Middle frontal gyrus (tissue), 1 donor: ENCODE measurements around the gene HIVEP3.

Source experiments
- DNase-seq: peaks from one replicate; pipeline ENCODE4 v3.0.0-alpha.2; 2015; ENCODE audit warnings: low spot score; ENCODE audit errors: extremely low spot score

HIVEP3 gene

GRCh38 chr1:41765152-41765551 lies 153.6 kb downstream of the HIVEP3 start:
- DNase-seq = no peak

DNA sequence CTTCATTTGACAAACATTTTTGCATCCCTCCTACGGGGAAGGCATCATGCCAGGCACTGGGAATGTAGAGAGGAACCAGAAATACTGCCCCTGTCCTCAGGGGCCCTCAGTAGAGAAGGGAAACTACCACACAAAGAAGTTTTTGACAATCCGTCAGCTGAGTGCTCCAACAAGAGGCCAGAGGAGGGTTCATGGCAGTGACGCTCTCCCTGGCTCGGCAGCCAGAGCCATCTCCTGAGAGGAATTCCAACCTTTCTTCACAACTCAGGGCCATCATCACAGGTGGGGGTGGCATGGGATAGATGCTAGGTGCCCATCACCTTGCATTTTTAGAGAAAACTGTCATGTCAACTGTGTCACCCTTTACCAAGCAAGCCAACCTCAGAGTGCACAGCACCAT lies 154.1 kb downstream of the HIVEP3 start:
- no peak for DNase-seq

DNA sequence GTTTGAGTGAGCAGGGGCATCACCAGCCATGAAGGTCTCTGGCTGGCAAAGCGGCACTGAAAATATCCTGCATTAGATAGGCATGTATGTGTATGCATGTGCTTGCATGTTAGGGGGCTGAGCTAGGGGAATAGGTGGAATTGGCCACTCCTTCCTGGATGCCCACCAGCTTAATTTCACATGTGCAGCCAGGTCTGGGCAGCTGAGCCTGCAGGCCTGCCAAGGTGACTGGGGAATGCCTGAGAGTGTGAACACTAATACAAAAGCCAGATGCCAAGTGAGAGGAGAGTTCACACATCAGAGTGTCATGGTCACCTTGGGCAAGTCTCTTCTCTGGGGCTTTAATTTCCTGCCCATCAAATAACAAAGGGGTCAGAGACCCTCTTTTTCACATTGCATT lies 155.9 kb downstream of the HIVEP3 start:
- DNase-seq = no peak

DNA sequence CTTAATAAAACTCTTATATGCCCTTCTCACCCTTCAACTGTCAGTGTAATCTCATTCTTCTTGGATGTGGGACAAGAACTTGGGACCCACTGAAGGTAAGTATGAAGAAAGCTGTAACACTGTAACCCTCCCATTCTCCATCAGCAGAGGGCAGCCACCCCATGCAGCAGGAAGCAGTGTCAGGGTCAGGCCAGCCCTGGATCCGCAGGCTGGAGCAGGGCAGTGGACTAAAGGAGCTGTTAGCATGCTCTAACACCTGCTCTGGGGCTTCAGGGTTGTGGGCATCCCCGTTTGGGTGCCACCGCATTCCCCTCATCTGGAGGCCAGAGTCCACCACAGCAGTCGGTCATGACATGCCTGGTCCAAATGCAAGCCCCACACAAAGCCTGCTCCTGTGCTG lies 156.5 kb downstream of the HIVEP3 start:
- no peak for DNase-seq

- DNase-seq = no peak
Measured at GRCh38 chr1:41758904-41759548, 159.7 kb downstream of the HIVEP3 start.

DNA sequence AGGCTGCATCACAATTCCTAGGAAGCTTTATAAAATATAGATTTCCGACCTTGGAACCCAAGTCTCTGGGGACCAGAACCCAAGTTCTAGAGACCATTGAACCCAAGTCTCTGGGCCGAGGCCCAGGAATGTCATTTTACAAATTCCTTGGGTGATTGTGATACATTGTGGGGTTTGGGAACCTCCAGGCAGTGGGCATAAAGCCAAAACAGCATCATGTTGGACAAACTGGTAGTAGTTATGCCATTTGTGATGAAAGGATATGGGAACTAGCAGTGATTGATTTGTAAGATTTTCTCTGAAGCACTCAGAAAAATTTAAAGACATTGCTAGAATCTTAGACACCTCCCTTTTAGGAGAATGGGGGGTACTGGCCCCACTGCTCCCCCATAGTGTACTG lies 160.2 kb downstream of the HIVEP3 start:
- no peak for DNase-seq

GRCh38 chr1:41754540-41754939 lies 164.2 kb downstream of the HIVEP3 start:
- DNase-seq = no peak

GRCh38 chr1:41752514-41753170 lies 166.1 kb downstream of the HIVEP3 start:
- no peak for DNase-seq

DNA sequence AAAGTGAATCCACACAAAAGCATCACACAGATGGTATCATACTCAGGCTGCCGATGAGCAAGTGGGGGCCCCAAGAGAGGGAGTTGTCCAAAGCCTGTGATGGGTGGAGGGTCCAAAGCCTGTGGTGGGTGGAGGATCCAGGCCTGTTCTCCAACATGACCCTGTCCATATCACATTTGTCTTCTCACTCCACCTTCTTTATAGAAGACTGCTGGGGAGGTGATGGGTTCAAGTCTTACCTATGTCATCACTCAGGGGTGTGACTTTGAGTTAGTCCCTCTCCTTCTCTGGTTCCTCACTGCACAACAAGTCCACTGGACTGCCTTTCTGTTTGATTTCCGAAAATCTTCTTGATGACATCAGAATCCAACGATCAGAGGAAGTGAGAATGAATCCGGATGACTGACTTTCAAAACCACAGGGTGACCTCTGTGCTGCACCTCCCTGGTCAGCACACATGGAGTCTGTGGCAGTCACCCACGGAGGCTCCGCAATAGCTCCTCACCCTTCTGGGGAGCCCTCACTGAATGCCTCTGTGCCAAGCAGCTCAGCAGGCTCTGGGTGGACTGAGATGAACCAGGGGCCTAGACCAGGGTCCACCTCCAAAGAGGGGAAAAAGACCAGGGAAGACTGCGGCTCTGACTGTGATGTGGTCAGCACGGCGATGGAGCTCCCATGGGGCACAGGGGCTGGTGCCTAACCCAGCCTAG lies 166.8 kb downstream of the HIVEP3 start:
- no peak for DNase-seq

- DNase-seq = no peak
Measured at GRCh38 chr1:41749991-41750745, 168.6 kb downstream of the HIVEP3 start.

GRCh38 chr1:41745022-41745421 lies 173.7 kb downstream of the HIVEP3 start:
- no peak for DNase-seq

DNA sequence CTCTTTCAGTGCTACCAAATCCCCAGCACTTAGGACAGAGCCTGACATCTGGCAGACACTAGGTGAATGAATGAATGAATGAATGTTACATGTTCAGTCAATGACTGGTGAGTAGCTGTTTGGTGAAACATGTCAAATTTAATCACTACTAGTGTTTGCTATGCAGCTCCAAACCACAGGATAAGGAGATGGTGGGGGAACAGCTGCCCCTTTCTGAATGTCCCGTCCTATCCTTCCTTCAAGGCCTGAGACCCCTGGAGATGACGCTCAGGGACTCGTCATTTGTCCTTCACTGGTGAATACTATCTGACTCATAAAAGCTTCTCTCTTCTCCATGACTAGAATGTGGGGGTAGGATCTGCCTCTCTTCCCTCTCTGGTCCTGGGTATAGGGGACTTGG lies 175.4 kb downstream of the HIVEP3 start:
- no peak for DNase-seq

DNA sequence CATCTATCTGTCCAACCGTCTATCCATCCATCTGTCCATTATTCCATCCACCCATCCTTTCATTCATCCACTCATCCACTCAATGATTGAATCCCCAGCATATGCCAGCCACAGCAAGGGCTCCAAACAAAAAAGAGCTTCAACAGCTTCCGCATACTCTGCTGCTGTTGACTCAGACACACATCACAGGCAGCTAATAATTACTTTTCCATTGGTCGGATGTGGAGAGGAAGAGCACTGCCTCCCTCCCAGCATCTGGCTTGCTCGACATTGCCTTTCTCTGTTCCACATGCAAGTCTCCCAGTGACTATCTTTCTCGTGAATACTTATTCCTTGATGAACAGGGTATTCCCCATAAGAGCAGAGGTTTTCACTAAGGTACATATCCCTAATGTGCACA lies 176.5 kb downstream of the HIVEP3 start:
- DNase-seq = no peak

GRCh38 chr1:41741244-41741643 lies 177.5 kb downstream of the HIVEP3 start:
- DNase-seq = no peak

- no peak for DNase-seq
Measured at GRCh38 chr1:41740630-41741239, 178.0 kb downstream of the HIVEP3 start.

DNA sequence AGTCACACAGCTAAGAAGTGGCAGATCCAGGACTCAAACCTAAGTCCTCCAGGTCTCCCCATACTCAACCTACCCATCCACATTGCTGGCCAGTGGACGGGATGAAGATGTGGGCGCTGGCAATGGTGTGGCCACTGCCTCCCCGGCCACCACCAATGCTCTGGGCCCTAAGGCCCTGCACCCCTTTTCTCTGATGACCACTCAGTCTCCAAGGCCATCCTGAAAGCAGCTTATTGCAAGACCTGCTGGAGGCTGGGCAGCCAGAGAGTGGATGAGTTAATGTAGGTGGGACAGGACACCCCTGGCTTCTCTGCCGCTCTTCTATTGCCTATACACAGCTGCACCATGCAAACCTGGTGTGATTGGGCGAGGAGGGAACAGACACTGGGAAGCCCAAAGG lies 178.7 kb downstream of the HIVEP3 start:
- no peak for DNase-seq

DNA sequence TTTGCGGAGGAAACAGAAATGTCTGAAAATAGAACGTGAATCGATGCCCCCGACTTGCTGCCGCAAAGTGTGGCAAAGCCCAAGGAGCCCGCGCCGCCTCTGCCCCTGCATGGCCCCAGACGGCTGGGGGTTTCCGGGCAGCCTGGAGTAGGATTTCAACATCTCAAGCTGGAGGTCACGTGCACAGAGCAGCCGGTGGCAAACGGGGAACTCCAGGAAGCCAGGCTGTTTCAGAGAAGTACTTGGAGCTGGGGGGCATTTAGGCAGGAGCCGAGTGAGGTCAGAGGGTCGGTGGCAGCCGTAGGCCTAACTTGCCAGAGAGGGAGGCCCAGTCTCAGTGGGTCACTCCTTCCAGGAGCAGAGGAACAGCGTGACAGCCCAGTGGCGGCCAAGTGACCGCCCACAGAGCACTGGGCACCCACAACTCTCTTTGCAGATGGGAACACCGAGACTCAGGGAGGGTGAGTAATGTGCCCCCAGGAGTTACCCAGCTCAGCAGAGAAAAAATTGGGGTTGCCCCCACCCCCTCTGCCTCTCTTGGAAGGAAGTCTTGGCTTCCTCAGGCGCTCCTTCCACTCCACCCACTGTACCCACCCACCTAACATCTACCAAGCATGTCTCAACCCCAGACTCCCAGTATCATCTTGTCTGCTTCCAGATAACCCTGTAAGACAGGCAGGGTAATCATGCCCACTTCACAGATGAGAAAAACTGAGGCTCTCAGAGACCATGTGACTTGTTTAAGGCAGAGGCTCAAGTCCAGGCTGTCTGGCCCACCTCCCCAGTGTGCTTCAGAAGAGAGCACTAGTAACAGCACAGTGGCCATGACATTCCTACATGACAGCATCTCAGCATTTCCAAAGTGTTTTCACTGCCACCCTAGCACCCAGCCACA lies 179.4 kb downstream of the HIVEP3 start:
- DNase-seq = no peak

- DNase-seq = no peak
Measured at GRCh38 chr1:41738475-41738874, 180.2 kb downstream of the HIVEP3 start.

DNA sequence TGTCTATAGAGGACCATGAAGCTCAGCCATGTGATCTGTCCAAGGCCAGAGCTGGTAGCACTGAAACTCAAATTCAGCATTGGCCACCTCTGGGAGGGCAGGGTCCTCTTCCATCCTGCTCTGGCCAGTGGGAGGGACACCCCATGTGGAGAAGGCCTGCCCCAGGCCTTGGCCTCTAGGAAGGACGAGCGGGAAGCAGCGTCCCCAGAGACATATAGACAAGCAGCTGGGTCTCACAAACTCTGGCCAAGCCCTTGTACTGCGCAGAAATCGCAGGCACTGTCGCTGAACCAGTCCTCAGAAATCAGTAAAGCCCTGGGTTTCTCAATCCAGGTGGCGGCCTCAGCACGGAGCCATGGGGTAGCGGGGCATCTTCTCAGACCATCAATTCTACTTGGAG lies 180.7 kb downstream of the HIVEP3 start:
- DNase-seq = no peak

GRCh38 chr1:41735631-41736260 lies 183.0 kb downstream of the HIVEP3 start:
- no peak for DNase-seq
